K562 (cell line): ENCODE data around the gene SPAM1. TPM values are rescaled to one million over a fixed set of nuclear protein-coding genes. Genes with fewer than 3 reads are reported as not detected.

Source experiments
- ATAC-seq: fragments of 200-7000 bp; cut with Tn5 transposase; 3 replicates; pipeline ENCODE4 v1.9.1; 2020; ENCODE audit warnings: moderate library complexity
- BruUV-seq: library from RNA; stranded (reverse); fragments of 400-500 nt; replicated peaks from 2 replicates; lab custom pipeline; 2021; lab: Mats Ljungman, UMichigan
- CTCF ChIA-PET: fragments of 300-600 bp; formaldehyde crosslinking; extraction: SDS; loops from one replicate; lab custom pipeline; 2021; ENCODE audit warnings: low intra/inter-chr PET ratio; lab: Yijun Ruan, JAX
- POLR2A ChIA-PET: fragments of 300-600, 350-650 bp; sonication (Branson Sonifier 250); formaldehyde crosslinking; extraction: SDS; loops from one replicate; lab custom pipeline; 2021; ENCODE audit warnings: antibody characterized with exemption, inconsistent platforms; lab: Yijun Ruan, JAX
- DNase-seq, 4 experiments: peaks; one replicate each; pipeline versions ENCODE4 v3.0.0 to v3.0.0-alpha.2; 2011 to 2018; ENCODE audit warnings: low spot score in 3 of 4, mixed read lengths in 3 of 4; ENCODE audit errors: extremely low read depth in 1 of 4
- FAIRE-seq: peaks from 2 replicates; lab custom pipeline; 2011; peaks lifted over from hg19 to GRCh38; lab: Jason Lieb, UNC
- H2AFZ ChIP-seq: 2 replicates; pipeline ENCODE4 v1.6.0; 2011; ENCODE audit warnings: low read depth, low read length, control low read depth, inconsistent platforms
- H3K27ac ChIP-seq: fragments of 200-600 bp; 3 replicates; pipeline ENCODE4 v1.8.0; 2011; ENCODE audit warnings: low read depth, mild to moderate bottlenecking, control low read depth, inconsistent platforms, low read length, moderate library complexity, mixed read lengths; ENCODE audit errors: extremely low read depth
- H3K27me3 ChIP-seq, 2 experiments: fragments of 300-600 bp in 1 of 2; 2 replicates in 1 of 2; 3 replicates in 1 of 2; pipeline versions ENCODE4 v1.6.0 to v1.8.0; 2011; ENCODE audit warnings: inconsistent platforms in 2 of 2, low read length in 2 of 2, mild to moderate bottlenecking in 1 of 2, mixed read lengths in 1 of 2, moderate library complexity in 1 of 2; ENCODE audit not compliant: control insufficient read depth in 2 of 2, insufficient read depth in 2 of 2
- H3K36me3 ChIP-seq: fragments of 300-600 bp; 3 replicates; pipeline ENCODE4 v1.8.0; 2011; ENCODE audit warnings: mild to moderate bottlenecking, low read length, inconsistent platforms; ENCODE audit not compliant: control insufficient read depth, insufficient read depth
- H3K4me1 ChIP-seq, 2 experiments: fragments of 200-600 bp in 1 of 2; replicated peaks in 1 of 2; 2 replicates in 1 of 2; 3 replicates in 1 of 2; pipeline versions ENCODE4 v1.5.1 to v1.8.0; 2011; ENCODE audit warnings: inconsistent platforms in 2 of 2, low read length in 2 of 2, mild to moderate bottlenecking in 1 of 2, mixed read lengths in 1 of 2, moderate library complexity in 1 of 2; ENCODE audit not compliant: control insufficient read depth in 2 of 2, insufficient read depth in 2 of 2
- H3K4me2 ChIP-seq: 2 replicates; pipeline ENCODE4 v1.6.1; 2011; ENCODE audit warnings: low read length, control low read depth, inconsistent platforms, mixed read lengths; ENCODE audit not compliant: insufficient read depth
- H3K4me3 ChIP-seq: fragments of 200-600 bp; sonication (generic), shearing (Covaris generic); 2 replicates; pipeline ENCODE4 v1.5.1; 2016; ENCODE audit warnings: control low read depth, inconsistent platforms
- H3K79me2 ChIP-seq: fragments of 200-600 bp; 3 replicates; pipeline ENCODE4 v1.8.0; 2011; ENCODE audit warnings: low read length, inconsistent platforms; ENCODE audit not compliant: control insufficient read depth, insufficient read depth
- H3K9ac ChIP-seq, 2 experiments: 2 replicates each; pipeline versions ENCODE4 v1.6.0 to v1.6.1; 2011; ENCODE audit warnings: low read depth in 2 of 2, low read length in 2 of 2, control low read depth in 1 of 2, inconsistent platforms in 1 of 2, mild to moderate bottlenecking in 1 of 2, mixed read lengths in 1 of 2; ENCODE audit not compliant: insufficient read depth in 1 of 2
- H3K9me1 ChIP-seq: one replicate; pipeline ENCODE4 v1.6.0; 2011; ENCODE audit warnings: inconsistent platforms, mild to moderate bottlenecking, low read length, moderate library complexity; ENCODE audit not compliant: control insufficient read depth, insufficient read depth
- H3K9me3 ChIP-seq: replicated peaks from 2 replicates; pipeline ENCODE4 v1.5.1; 2011; ENCODE audit warnings: low read depth, low read length, inconsistent platforms; ENCODE audit not compliant: control insufficient read depth, insufficient read depth
- H4K20me1 ChIP-seq: replicated peaks from 2 replicates; pipeline ENCODE4 v1.6.1; 2011; ENCODE audit warnings: low read length, inconsistent platforms, mixed read lengths; ENCODE audit not compliant: control insufficient read depth, insufficient read depth
- HDAC1 ChIP-seq, 2 experiments: fragments of 450-650 bp; IDR thresholded peaks; 2 replicates each; pipeline ENCODE4 v1.6.1; 2016 to 2017; ENCODE audit warnings: inconsistent platforms in 1 of 2, mild to moderate bottlenecking in 1 of 2, moderate library complexity in 1 of 2
- HDAC3 ChIP-seq: fragments of 450-650 bp; IDR thresholded peaks from 2 replicates; pipeline ENCODE4 v1.6.1; 2018; ENCODE audit warnings: borderline replicate concordance, mild to moderate bottlenecking, moderate library complexity; ENCODE audit not compliant: partially characterized antibody
- HMGN3 ChIP-seq: IDR thresholded peaks from 2 replicates; pipeline ENCODE4 v1.6.1; 2011; ENCODE audit warnings: borderline replicate concordance, low read depth, mild to moderate bottlenecking, mixed read lengths, low read length; ENCODE audit not compliant: insufficient read length; ENCODE audit errors: extremely low read depth
- MTF1 ChIP-seq: fragments of 250-450 bp; sonication (Bioruptor Pico); IDR thresholded peaks from 2 replicates; pipeline ENCODE4 v1.9.0; 2021; ENCODE audit warnings: moderate library complexity, mild to moderate bottlenecking, inconsistent platforms, borderline replicate concordance
- PML ChIP-seq: IDR thresholded peaks from 2 replicates; pipeline ENCODE4 v1.6.1; 2012; ENCODE audit warnings: low read length, inconsistent platforms
- PRPF4 ChIP-seq: fragments of 200-400 bp; formaldehyde crosslinking; IDR thresholded peaks from one replicate; pipeline ENCODE4 v1.6.1; 2017; ENCODE audit warnings: low read length, low read depth, mild to moderate bottlenecking; ENCODE audit not compliant: insufficient read depth, poor library complexity, severe bottlenecking
- SP2 ChIP-seq: IDR thresholded peaks from 2 replicates; pipeline ENCODE4 v1.6.1; 2011; ENCODE audit warnings: mild to moderate bottlenecking, low read depth, low read length, moderate library complexity; ENCODE audit not compliant: poor library complexity, severe bottlenecking; ENCODE audit errors: extremely low read depth
- SPI1 ChIP-seq: IDR thresholded peaks from 2 replicates; pipeline ENCODE4 v1.6.1; 2011; ENCODE audit warnings: low read depth, low read length, control low read depth, borderline replicate concordance
- SRSF9 ChIP-seq: fragments of 200-400 bp; formaldehyde crosslinking; IDR thresholded peaks from 2 replicates; pipeline ENCODE4 v1.6.1; 2017; ENCODE audit warnings: low read depth, low read length, borderline replicate concordance
- ZNF75A ChIP-seq: fragments of 450-650 bp; formaldehyde crosslinking; IDR thresholded peaks from 2 replicates; pipeline ENCODE4 v1.4.0; 2020; ENCODE audit warnings: mild to moderate bottlenecking
- WGBS: fragments of 100-300 bp; shearing (Covaris generic); methylation state at CpG from one replicate; pipeline ENCODE4 v1.1.6; 2016; ENCODE audit warnings: low coverage, mixed read lengths; ENCODE audit not compliant: insufficient coverage; ENCODE audit errors: missing lambda C conversion rate; 5-methylcytosine and 5-hydroxymethylcytosine counted together
- in situ Hi-C: fragments of 300-500 bp; cut with MboI; formaldehyde crosslinking; loops from 4 replicates; pipeline ENCODE4 v1.15.0; 2018; ENCODE audit warnings: inconsistent platforms, mixed read lengths
- intact Hi-C: fragments of 100-400 bp; cut with micrococcal nuclease; formaldehyde crosslinking; loops from 2 replicates; pipeline ENCODE4 v1.14.2; 2022
- polyA plus RNA-seq, 8 experiments: library from polyadenylated mRNA; depleted of rRNA in 4 of 8; stranded (reverse) in 5 of 8; unstranded in 3 of 8; fragments of >200 nt; fragmentation: Nextera tagmentation in 2 of 8; fragmentation: Illumina TruSeq in 1 of 8; extraction: Ambion mirVana in 2 of 8; extraction: Trizol in 1 of 8; gene quantifications; 2 replicates each; pipeline versions ENCODE4 v1.2.1 to v1.2.3, GENCODE V29; 2011 to 2014; ENCODE audit warnings: inconsistent platforms in 1 of 8, missing spikeins in 1 of 8
- total RNA-seq, 7 experiments: library from RNA; depleted of rRNA in 6 of 7; stranded (reverse); fragments of >200 nt in 6 of 7; fragmentation: Illumina TruSeq in 2 of 7; extraction: Trizol in 2 of 7; gene quantifications; 2 replicates each; pipeline versions ENCODE4 v1.2.1 to v1.2.3, GENCODE V29; 2011 to 2021; ENCODE audit warnings: low replicate concordance in 1 of 7
- TF ChIP-seq, protein P1 (sequence below): sonication (generic); formaldehyde crosslinking; IDR thresholded peaks from 2 replicates; pipeline ENCODE4 v1.8.0; 2023; ENCODE audit warnings: mild to moderate bottlenecking, missing genetic modification reagents

Gene SPAM1
- total and polyA plus RNA-seq, 9 of the 15 experiments (the other 6 are each of a cell fraction or from before 2014, with no cell fraction given): not detected

DNA sequence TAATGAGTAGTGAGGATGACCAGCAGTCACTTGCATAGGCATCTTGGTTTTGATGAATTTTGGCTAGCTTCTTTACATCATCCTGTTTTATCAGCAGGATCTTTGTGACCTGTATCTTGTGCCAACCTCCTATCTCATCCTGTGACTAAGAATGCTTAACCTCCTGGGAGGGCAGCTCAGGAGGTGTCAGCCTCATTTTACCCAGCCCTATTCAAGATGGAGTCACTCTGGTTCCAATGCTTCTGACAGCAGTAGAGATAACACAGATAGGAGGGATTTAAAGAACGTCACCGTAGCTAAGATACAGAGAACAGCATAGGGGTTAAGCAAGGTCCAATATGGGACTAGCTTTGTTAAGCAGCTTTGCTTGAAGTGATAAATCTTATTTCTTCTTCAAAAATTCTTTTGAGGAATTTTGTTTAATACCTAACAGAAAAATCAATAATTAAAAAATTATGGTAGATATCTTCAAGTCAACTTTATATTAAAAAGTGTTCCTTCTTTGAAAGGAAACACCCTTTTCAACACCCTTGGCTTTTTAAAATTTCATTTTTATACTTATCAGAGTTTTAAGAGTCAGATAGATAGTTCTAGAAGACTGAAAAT, 68.0 kb downstream of the SPAM1 start (continued):
- TF ChIP-seq PRPF4 (no peak), SPI1 (no peak)

GRCh38 chr7:123993996-123994395, 69.0 kb downstream of the SPAM1 start:
- no peaks in the 10 kb centered on the region for H3K9me1 ChIP-seq
- DNase-seq (no peak), FAIRE-seq (no peak), ATAC-seq (no peak)
- no peak for TF ChIP-seq SRSF9
- no peak for TF ChIP-seq HDAC3
- no peak for TF ChIP-seq HMGN3
- TF ChIP-seq ZNF75A (CRISPR knock-in tag): no peak
- TF ChIP-seq, protein P1, sequence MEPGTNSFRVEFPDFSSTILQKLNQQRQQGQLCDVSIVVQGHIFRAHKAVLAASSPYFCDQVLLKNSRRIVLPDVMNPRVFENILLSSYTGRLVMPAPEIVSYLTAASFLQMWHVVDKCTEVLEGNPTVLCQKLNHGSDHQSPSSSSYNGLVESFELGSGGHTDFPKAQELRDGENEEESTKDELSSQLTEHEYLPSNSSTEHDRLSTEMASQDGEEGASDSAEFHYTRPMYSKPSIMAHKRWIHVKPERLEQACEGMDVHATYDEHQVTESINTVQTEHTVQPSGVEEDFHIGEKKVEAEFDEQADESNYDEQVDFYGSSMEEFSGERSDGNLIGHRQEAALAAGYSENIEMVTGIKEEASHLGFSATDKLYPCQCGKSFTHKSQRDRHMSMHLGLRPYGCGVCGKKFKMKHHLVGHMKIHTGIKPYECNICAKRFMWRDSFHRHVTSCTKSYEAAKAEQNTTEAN (CRISPR knock-in tag): no peak
- TF ChIP-seq MTF1: no peak
- TF ChIP-seq PML: no peak
- no peak for TF ChIP-seq SP2
- no peak for TF ChIP-seq HDAC1 (IDR thresholded peaks at IDR 0.05)
- no peak overlapping the region for H3K4me2 ChIP-seq
- ChIA-PET CTCF (no interaction called here), POLR2A (no interaction called here)
- 9% methylated on average over 2 of the region's 2 CpGs for WGBS
- no peaks in the 10 kb centered on the region for H3K79me2 ChIP-seq
- no peak overlapping the region for H3K4me3 ChIP-seq
- intact Hi-C loops: no loop called here
- no TSS peak for BruUV-seq
- no peaks in the 10 kb centered on the region for H3K27me3 ChIP-seq
- no peaks in the 10 kb centered on the region for H4K20me1 ChIP-seq
- H2AFZ ChIP-seq: no peak overlapping the region
- H3K4me1 ChIP-seq: no peaks in the 10 kb centered on the region; a peak in 1 of 5 replicates
- in situ Hi-C loops: no loop called here
- H3K27ac ChIP-seq: no peak overlapping the region
- H3K36me3 ChIP-seq: no peaks in the 10 kb centered on the region
- no peak overlapping the region for H3K9ac ChIP-seq
- no peaks in the 10 kb centered on the region for H3K9me3 ChIP-seq
